CD4-positive, alpha-beta T cell (primary cell): ENCODE data around the gene ERCC4. TPM values are rescaled to one million over a fixed set of nuclear protein-coding genes. Genes with fewer than 3 reads are reported as not detected.

Experiments used
- ATAC-seq: fragments of 200-7000 bp; cut with Tn5 transposase; one replicate; pipeline ENCODE4 v1.10.0; 2022; ENCODE audit warnings: mild to moderate bottlenecking; ENCODE audit not compliant: poor library complexity
- CTCF ChIA-PET: fragments of 350-600 bp; sonication (Branson Sonifier 250); formaldehyde crosslinking; loops from one replicate; lab custom pipeline; 2021; ENCODE audit warnings: antibody characterized with exemption, inconsistent platforms; lab: Charles Lee
- POLR2A ChIA-PET: fragments of 350-600 bp; sonication (Branson Sonifier 250); formaldehyde crosslinking; loops from one replicate; lab custom pipeline; 2021; ENCODE audit warnings: antibody characterized with exemption, inconsistent platforms; lab: Charles Lee
- DNase-seq, 14 experiments: peaks; one replicate each; pipeline ENCODE4 v3.0.0-alpha.2; 2013 to 2020; ENCODE audit warnings: mixed read lengths in 2 of 14
- H3K27ac ChIP-seq, 2 donors: one replicate each; pipeline versions ENCODE4 v1.5.1 to v1.7.0; 2013; ENCODE audit warnings: low read length in 2 of 2, low read depth in 1 of 2, mild to moderate bottlenecking in 1 of 2
- H3K27me3 ChIP-seq, 2 experiments: 1 replicate in 1 of 2; 2 replicates in 1 of 2; pipeline versions ENCODE4 v1.6.1 to v1.7.0; 2013; ENCODE audit warnings: low read length in 2 of 2, control low read depth in 1 of 2, mild to moderate bottlenecking in 1 of 2, moderate library complexity in 1 of 2; ENCODE audit not compliant: insufficient read depth in 2 of 2, control insufficient read depth in 1 of 2
- H3K36me3 ChIP-seq: one replicate; pipeline ENCODE4 v1.6.1; 2013; ENCODE audit warnings: low read length, control low read depth; ENCODE audit not compliant: insufficient read depth
- H3K4me1 ChIP-seq: one replicate; pipeline ENCODE4 v1.6.1; 2013; ENCODE audit warnings: low read length, control low read depth; ENCODE audit not compliant: insufficient read depth
- H3K4me3 ChIP-seq: one replicate; pipeline ENCODE4 v1.5.1; 2013; ENCODE audit warnings: mild to moderate bottlenecking, low read length, moderate library complexity
- H3K9me3 ChIP-seq, 2 experiments: 1 replicate in 1 of 2; 2 replicates in 1 of 2; pipeline versions ENCODE4 v1.6.1 to v1.7.0; 2013; ENCODE audit warnings: low read length in 2 of 2, mild to moderate bottlenecking in 2 of 2, control low read depth in 1 of 2, moderate library complexity in 1 of 2; ENCODE audit not compliant: control insufficient read depth in 1 of 2, insufficient read depth in 1 of 2
- H3K27ac Mint-ChIP-seq: one replicate; pipeline ENCODE4 v1.8.0; 2020; ENCODE audit warnings: mixed read lengths
- H3K27me3 Mint-ChIP-seq: one replicate; pipeline ENCODE4 v1.8.0; 2021; ENCODE audit warnings: mixed read lengths
- H3K36me3 Mint-ChIP-seq: one replicate; pipeline ENCODE4 v1.8.0; 2021; ENCODE audit warnings: low read depth, mixed read lengths
- H3K4me1 Mint-ChIP-seq: one replicate; pipeline ENCODE4 v1.8.0; 2021; ENCODE audit warnings: low read depth, mixed read lengths
- H3K4me3 Mint-ChIP-seq: one replicate; pipeline ENCODE4 v1.8.0; 2020; ENCODE audit warnings: mild to moderate bottlenecking, mixed read lengths
- H3K9me3 Mint-ChIP-seq: one replicate; pipeline ENCODE4 v1.8.0; 2020; ENCODE audit warnings: mixed read lengths
- intact Hi-C, 2 experiments: fragments of 100-400 bp; cut with DNase I in 1 of 2; cut with micrococcal nuclease in 1 of 2; formaldehyde crosslinking; loops; one replicate each; pipeline versions ENCODE4 v1.15.1 to v1.9.0; 2023 to 2025; cut with DNase I, micrococcal nuclease
- total RNA-seq, 174 experiments: library from RNA in 2 of 174; stranded (reverse) in 2 of 174; gene quantifications; one replicate each; pipeline ENCODE4 v1.2.3 and lab custom pipeline; 2021 to 2026
- TF ChIP-seq, protein P1 (sequence below): fragments of 200-600 bp; IDR thresholded peaks from one replicate; pipeline ENCODE4 v1.8.0; 2022; ENCODE audit warnings: antibody characterized with exemption, mild to moderate bottlenecking

ERCC4 gene
- total RNA-seq, 2 experiments from 2014 or later: 8.5 to 10.1 TPM

DNA sequence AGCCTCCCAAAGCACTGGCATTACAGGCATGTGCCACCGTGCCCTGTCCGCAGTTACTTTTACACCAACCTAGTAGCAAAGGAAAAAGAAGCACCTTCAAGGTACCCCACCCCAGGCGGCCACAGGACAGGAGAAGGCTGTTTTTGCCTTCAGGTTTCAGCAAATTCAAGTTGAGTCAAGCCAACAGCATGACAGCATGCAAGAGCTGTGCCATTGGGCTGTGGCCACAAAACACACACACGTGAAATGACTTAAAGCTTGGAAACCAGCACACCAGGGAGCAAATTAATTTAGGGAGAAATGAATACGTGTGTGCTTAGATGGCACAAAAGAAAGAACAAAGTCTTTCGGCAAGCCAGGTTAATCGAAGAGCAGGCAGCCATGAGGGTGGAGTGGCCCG is 39.7 kb downstream of the ERCC4 start:
- intact Hi-C loops: no loop called here
- Mint-ChIP-seq H3K9me3 (no peaks in the 10 kb centered on the region), H3K27me3 (peaks cover 10% of the 10 kb centered on the region), H3K27ac (no peak overlapping the region), H3K4me3 (no peak overlapping the region), H3K36me3 (no peaks in the 10 kb centered on the region), H3K4me1 (peaks cover 15% of the 10 kb centered on the region)
- POLR2A ChIA-PET: no interaction called here
- ATAC-seq: no peak
- Histone ChIP-seq H3K36me3 (no peaks in the 10 kb centered on the region), H3K4me1 (peaks cover 13% of the 10 kb centered on the region), H3K27ac (no peak overlapping the region), H3K27me3 (peaks cover 0 to 2% of the 10 kb centered on the region in 2 experiments), H3K4me3 (no peak overlapping the region), H3K9me3 (no peaks in the 10 kb centered on the region)
- TF ChIP-seq, protein P1, sequence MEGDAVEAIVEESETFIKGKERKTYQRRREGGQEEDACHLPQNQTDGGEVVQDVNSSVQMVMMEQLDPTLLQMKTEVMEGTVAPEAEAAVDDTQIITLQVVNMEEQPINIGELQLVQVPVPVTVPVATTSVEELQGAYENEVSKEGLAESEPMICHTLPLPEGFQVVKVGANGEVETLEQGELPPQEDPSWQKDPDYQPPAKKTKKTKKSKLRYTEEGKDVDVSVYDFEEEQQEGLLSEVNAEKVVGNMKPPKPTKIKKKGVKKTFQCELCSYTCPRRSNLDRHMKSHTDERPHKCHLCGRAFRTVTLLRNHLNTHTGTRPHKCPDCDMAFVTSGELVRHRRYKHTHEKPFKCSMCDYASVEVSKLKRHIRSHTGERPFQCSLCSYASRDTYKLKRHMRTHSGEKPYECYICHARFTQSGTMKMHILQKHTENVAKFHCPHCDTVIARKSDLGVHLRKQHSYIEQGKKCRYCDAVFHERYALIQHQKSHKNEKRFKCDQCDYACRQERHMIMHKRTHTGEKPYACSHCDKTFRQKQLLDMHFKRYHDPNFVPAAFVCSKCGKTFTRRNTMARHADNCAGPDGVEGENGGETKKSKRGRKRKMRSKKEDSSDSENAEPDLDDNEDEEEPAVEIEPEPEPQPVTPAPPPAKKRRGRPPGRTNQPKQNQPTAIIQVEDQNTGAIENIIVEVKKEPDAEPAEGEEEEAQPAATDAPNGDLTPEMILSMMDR: no peak
- no peak for DNase-seq
- CTCF ChIA-PET: no interaction called here

DNA sequence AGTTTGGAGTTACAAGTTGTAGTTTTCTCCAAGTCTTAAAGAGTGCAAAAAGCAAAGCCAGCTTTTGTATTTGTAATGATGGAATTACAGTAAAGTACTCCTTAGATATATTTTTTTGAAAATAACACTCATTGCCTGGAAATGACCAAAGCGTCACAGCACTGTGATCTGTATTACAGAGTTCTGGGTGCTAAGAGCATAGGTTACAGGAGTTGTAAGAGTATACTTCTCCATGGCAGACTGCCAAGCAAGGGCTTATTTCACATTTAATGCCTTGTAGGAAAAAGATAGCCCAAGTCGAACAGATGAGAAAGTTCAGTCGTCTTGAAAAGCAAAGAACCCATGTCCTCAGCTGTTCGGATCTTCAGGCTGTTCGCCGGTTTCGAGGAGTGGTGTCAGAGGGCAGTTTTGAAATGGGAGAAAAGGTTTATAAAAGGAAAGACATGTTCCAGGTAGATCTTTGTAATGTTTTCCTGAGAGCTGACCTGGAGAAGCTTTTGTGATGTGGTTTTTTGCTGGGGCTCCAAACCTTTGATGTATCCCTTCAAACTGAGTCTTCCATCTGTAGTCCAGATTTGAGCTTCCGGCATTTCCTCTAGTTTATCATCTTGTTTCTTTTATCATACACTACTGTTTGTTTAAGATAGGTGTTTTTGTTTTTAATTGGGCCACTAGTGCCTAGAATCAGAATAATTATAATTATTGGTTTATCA is 41.3 kb downstream of the ERCC4 start:
- no peak for DNase-seq
- H3K4me3 ChIP-seq: no peak overlapping the region
- CTCF ChIA-PET: no interaction called here
- H3K27ac ChIP-seq: no peak overlapping the region
- H3K4me1 ChIP-seq: peaks cover 12% of the 10 kb centered on the region
- TF ChIP-seq, protein P1: no peak
- Mint-ChIP-seq H3K9me3 (no peaks in the 10 kb centered on the region), H3K27ac (no peak overlapping the region), H3K36me3 (no peaks in the 10 kb centered on the region), H3K27me3 (peaks cover 24% of the 10 kb centered on the region), H3K4me3 (no peak overlapping the region), H3K4me1 (peaks cover 12% of the 10 kb centered on the region)
- no peak for ATAC-seq
- POLR2A ChIA-PET: no interaction called here
- intact Hi-C loops: no loop called here
- H3K36me3 ChIP-seq: no peaks in the 10 kb centered on the region
- no peaks in the 10 kb centered on the region for H3K9me3 ChIP-seq
- no peaks in the 10 kb centered on the region for H3K27me3 ChIP-seq

DNA sequence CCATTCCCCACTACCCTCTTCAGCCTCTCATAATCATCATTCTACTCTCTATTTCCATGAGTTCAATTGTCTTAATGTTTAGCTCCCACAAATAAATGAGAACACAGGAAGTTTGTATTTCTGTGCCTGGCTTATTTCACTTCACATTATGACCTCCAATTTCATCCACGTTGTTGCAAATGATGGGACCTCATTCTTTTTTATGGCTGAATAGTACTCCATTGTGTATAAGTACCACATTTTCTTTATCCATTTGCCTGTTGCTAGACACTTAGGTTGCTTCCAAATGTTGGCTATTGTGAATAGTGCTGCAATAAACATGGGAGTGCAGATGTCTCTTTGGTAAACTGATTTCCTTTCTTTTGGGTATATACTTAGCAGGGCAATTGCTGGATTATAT is 42.3 kb downstream of the ERCC4 start:
- Histone ChIP-seq H3K4me3 (no peak overlapping the region), H3K9me3 (no peaks in the 10 kb centered on the region), H3K36me3 (no peaks in the 10 kb centered on the region), H3K27ac (no peak overlapping the region), H3K4me1 (peaks cover 7% of the 10 kb centered on the region), H3K27me3 (no peaks in the 10 kb centered on the region)
- CTCF ChIA-PET: no interaction called here
- ATAC-seq (no peak), DNase-seq (no peak)
- POLR2A ChIA-PET: no interaction called here
- intact Hi-C loops: no loop called here
- no peaks in the 10 kb centered on the region for H3K36me3 Mint-ChIP-seq
- H3K9me3 Mint-ChIP-seq: no peaks in the 10 kb centered on the region
- peaks cover 31% of the 10 kb centered on the region for H3K27me3 Mint-ChIP-seq
- H3K4me3 Mint-ChIP-seq: no peak overlapping the region
- TF ChIP-seq, protein P1: no peak
- H3K27ac Mint-ChIP-seq: no peak overlapping the region
- H3K4me1 Mint-ChIP-seq: peaks cover 6% of the 10 kb centered on the region
